H9 (cell line): Measurements from ENCODE around the gene KCTD2. TPM values are rescaled to one million over a fixed set of nuclear protein-coding genes. Genes with fewer than 3 reads are reported as not detected.

Experiments
- DNase-seq: peaks from one replicate; pipeline ENCODE4 v3.0.0-alpha.2; 2017
- H2AFZ ChIP-seq: one replicate; pipeline ENCODE4 v1.6.1; 2013; ENCODE audit warnings: mild to moderate bottlenecking, low read length, control low read depth, moderate library complexity
- H2AK5ac ChIP-seq: 2 replicates; pipeline ENCODE4 v1.6.1; 2013; ENCODE audit warnings: low read length, control low read depth, mixed read lengths; ENCODE audit not compliant: insufficient read length
- H2BK120ac ChIP-seq: one replicate; pipeline ENCODE4 v1.6.1; 2013; ENCODE audit warnings: low read depth, mild to moderate bottlenecking, low read length, control low read depth, inconsistent platforms; ENCODE audit not compliant: poor library complexity, severe bottlenecking
- H2BK12ac ChIP-seq: 2 replicates; pipeline ENCODE4 v1.6.1; 2013; ENCODE audit warnings: low read length, control low read depth, mixed read lengths, low read depth; ENCODE audit not compliant: insufficient read length
- H2BK15ac ChIP-seq: 2 replicates; pipeline ENCODE4 v1.6.1; 2013; ENCODE audit warnings: low read depth, low read length, control low read depth
- H2BK20ac ChIP-seq: one replicate; pipeline ENCODE4 v1.6.1; 2013; ENCODE audit warnings: low read depth, mild to moderate bottlenecking, low read length, control low read depth, inconsistent platforms; ENCODE audit not compliant: poor library complexity, severe bottlenecking
- H2BK5ac ChIP-seq: 2 replicates; pipeline ENCODE4 v1.6.1; 2013; ENCODE audit warnings: low read length, control low read depth, mixed read lengths; ENCODE audit not compliant: insufficient read length
- H3K14ac ChIP-seq: 2 replicates; pipeline ENCODE4 v1.6.1; 2013; ENCODE audit warnings: low read length, control low read depth; ENCODE audit not compliant: insufficient read depth
- H3K18ac ChIP-seq: 2 replicates; pipeline ENCODE4 v1.6.1; 2013; ENCODE audit warnings: low read depth, mild to moderate bottlenecking, mixed read lengths, low read length, control low read depth; ENCODE audit not compliant: insufficient read length
- H3K23ac ChIP-seq: 2 replicates; pipeline ENCODE4 v1.6.1; 2013; ENCODE audit warnings: low read length, control low read depth, mixed read lengths, low read depth; ENCODE audit not compliant: insufficient read length
- H3K23me2 ChIP-seq: 2 replicates; pipeline ENCODE4 v1.6.1; 2013; ENCODE audit warnings: low read depth, mild to moderate bottlenecking, mixed read lengths, low read length, control low read depth; ENCODE audit not compliant: insufficient read length, poor library complexity, severe bottlenecking
- H3K27ac ChIP-seq: 2 replicates; pipeline ENCODE4 v1.5.1; 2013; ENCODE audit warnings: low read length, control low read depth, mixed read lengths, low read depth; ENCODE audit not compliant: insufficient read length
- H3K27me3 ChIP-seq: 2 replicates; pipeline ENCODE4 v1.6.1; 2013; ENCODE audit warnings: low read length, control low read depth, inconsistent platforms; ENCODE audit not compliant: insufficient read depth
- H3K4ac ChIP-seq: 2 replicates; pipeline ENCODE4 v1.6.1; 2013; ENCODE audit warnings: low read depth, mild to moderate bottlenecking, control low read depth, inconsistent platforms, low read length, moderate library complexity
- H3K4me1 ChIP-seq: 2 replicates; pipeline ENCODE4 v1.6.1; 2013; ENCODE audit warnings: low read length, control low read depth, inconsistent platforms; ENCODE audit not compliant: insufficient read depth
- H3K4me2 ChIP-seq: 2 replicates; pipeline ENCODE4 v1.6.1; 2013; ENCODE audit warnings: low read length, control low read depth, mixed read lengths; ENCODE audit not compliant: insufficient read length, insufficient read depth
- H3K56ac ChIP-seq: 2 replicates; pipeline ENCODE4 v1.6.1; 2013; ENCODE audit warnings: low read depth, mild to moderate bottlenecking, mixed read lengths, low read length, control low read depth; ENCODE audit not compliant: insufficient read length
- H3K79me1 ChIP-seq: 2 replicates; pipeline ENCODE4 v1.6.1; 2013; ENCODE audit warnings: low read depth, mild to moderate bottlenecking, moderate library complexity, low read length, control low read depth, inconsistent platforms; ENCODE audit not compliant: insufficient read depth, poor library complexity, severe bottlenecking
- H3K79me2 ChIP-seq: 2 replicates; pipeline ENCODE4 v1.6.1; 2013; ENCODE audit warnings: low read length, control low read depth, inconsistent platforms; ENCODE audit not compliant: insufficient read depth
- H3K9ac ChIP-seq: 2 replicates; pipeline ENCODE4 v1.6.1; 2013; ENCODE audit warnings: low read length, control low read depth, mixed read lengths; ENCODE audit not compliant: insufficient read length; ENCODE audit errors: extremely low read depth
- H3K9me3 ChIP-seq: one replicate; pipeline ENCODE4 v1.6.1; 2013; ENCODE audit warnings: low read depth, low read length, inconsistent platforms; ENCODE audit not compliant: control insufficient read depth
- H3T11ph ChIP-seq: one replicate; pipeline ENCODE4 v1.6.1; 2013; ENCODE audit warnings: mild to moderate bottlenecking, low read length, control low read depth, inconsistent platforms
- H4K20me1 ChIP-seq: one replicate; pipeline ENCODE4 v1.6.1; 2013; ENCODE audit not compliant: control insufficient read depth, insufficient read length, insufficient read depth
- H4K5ac ChIP-seq: 2 replicates; pipeline ENCODE4 v1.6.1; 2013; ENCODE audit warnings: low read depth, mild to moderate bottlenecking, mixed read lengths, low read length, control low read depth; ENCODE audit not compliant: insufficient read length
- H4K8ac ChIP-seq: replicated peaks from 2 replicates; pipeline ENCODE4 v1.6.1; 2013; ENCODE audit warnings: low read length, control low read depth, mixed read lengths, low read depth; ENCODE audit not compliant: insufficient read length
- H4K91ac ChIP-seq: 2 replicates; pipeline ENCODE4 v1.6.1; 2013; ENCODE audit warnings: low read depth, mild to moderate bottlenecking, moderate library complexity, mixed read lengths, low read length, control low read depth; ENCODE audit not compliant: insufficient read length
- H3K27ac Mint-ChIP-seq, 3 experiments: 2 replicates in 2 of 3; 3 replicates in 1 of 3; pipeline ENCODE4 v1.8.0; 2020 to 2021; ENCODE audit warnings: mixed read lengths in 3 of 3, mild to moderate bottlenecking in 1 of 3, moderate library complexity in 1 of 3
- H3K27me3 Mint-ChIP-seq: 2 replicates; pipeline ENCODE4 v1.8.0; 2021; ENCODE audit warnings: low read depth, mild to moderate bottlenecking, moderate library complexity, mixed read lengths
- H3K36me3 Mint-ChIP-seq, 3 experiments: 2 replicates in 2 of 3; 3 replicates in 1 of 3; pipeline ENCODE4 v1.8.0; 2020 to 2021; ENCODE audit warnings: low read depth in 3 of 3, mixed read lengths in 3 of 3; ENCODE audit not compliant: insufficient read depth in 1 of 3
- H3K4me1 Mint-ChIP-seq, 2 experiments: 2 replicates each; pipeline ENCODE4 v1.8.0; 2020; ENCODE audit warnings: mixed read lengths in 2 of 2
- H3K4me3 Mint-ChIP-seq, 2 experiments: 2 replicates in 1 of 2; 3 replicates in 1 of 2; pipeline ENCODE4 v1.8.0; 2020 to 2021; ENCODE audit warnings: mild to moderate bottlenecking in 2 of 2, mixed read lengths in 2 of 2, moderate library complexity in 1 of 2
- H3K9me3 Mint-ChIP-seq, 2 experiments: 2 replicates in 1 of 2; 3 replicates in 1 of 2; pipeline ENCODE4 v1.8.0; 2020; ENCODE audit warnings: mild to moderate bottlenecking in 2 of 2, mixed read lengths in 2 of 2, moderate library complexity in 1 of 2
- CTCF ChIP-seq: fragments of 200-600 bp; sonication (generic); conservative IDR thresholded peaks from 3 replicates; pipeline ENCODE4 v1.8.0; 2021; ENCODE audit warnings: antibody characterized with exemption, mild to moderate bottlenecking
- WGBS: extraction: QIAGEN DNeasy Blood & Tissue Kit; methylation state at CpG from one replicate; pipeline ENCODE4 v1.1.7; 2013; ENCODE audit warnings: missing lambda C conversion rate, low lambda C conversion rate, mixed read lengths; ENCODE audit not compliant: insufficient read length; ENCODE audit errors: extremely low coverage; 5-methylcytosine and 5-hydroxymethylcytosine counted together
- total RNA-seq: library from RNA; stranded (reverse); gene quantifications from 2 replicates; pipeline ENCODE4 v1.2.1, GENCODE V29; 2021

KCTD2 gene
- total RNA-seq, 1 experiment from 2014 or later, result 40.1 TPM

- Mint-ChIP-seq H3K27me3 (peaks cover 20% of the 10 kb centered on the region), H3K27ac (peak overlapping the region; percentile 28 to 99 (median 98); a peak in 6 of 7 replicates), H3K4me1 (peaks cover 15 to 24% of the 10 kb centered on the region in 2 experiments), H3K9me3 (peaks cover 23 to 26% of the 10 kb centered on the region in 2 experiments), H3K36me3 (peaks cover 9 to 23% (median 17%) of the 10 kb centered on the region in 3 experiments), H3K4me3 (peak overlapping the region; percentile 96 to 98)
- H3K56ac ChIP-seq, result no peak overlapping the region
- H3K4me1 ChIP-seq, result no peaks in the 10 kb centered on the region; the same call in 1 of the 2 replicates
- peak; percentile 98 for DNase-seq
- no peak overlapping the region for H3K23ac ChIP-seq
- peak overlapping the region; percentile 53; the same call in 1 of the 2 replicates for H3K14ac ChIP-seq
- no peak overlapping the region for H2BK120ac ChIP-seq
- H3K4ac ChIP-seq, result no peak overlapping the region
- H2BK12ac ChIP-seq, result no peak overlapping the region
- no peak overlapping the region for H4K91ac ChIP-seq
- H4K8ac ChIP-seq, result no peak overlapping the region
- H4K20me1 ChIP-seq, result no peaks in the 10 kb centered on the region
- H2BK15ac ChIP-seq, result no peak overlapping the region
- no peak overlapping the region for H3T11ph ChIP-seq
- H2AFZ ChIP-seq, result no peak overlapping the region
- no peaks in the 10 kb centered on the region for H3K79me2 ChIP-seq
- no peak overlapping the region for H3K27ac ChIP-seq
- peaks cover 3% of the 10 kb centered on the region for H3K23me2 ChIP-seq
- peak overlapping the region; percentile 45 for H3K9ac ChIP-seq
- no peaks in the 10 kb centered on the region for H3K9me3 ChIP-seq
- H3K4me2 ChIP-seq, result peak overlapping the region; percentile 53
- no peak overlapping the region for H2BK20ac ChIP-seq
- H4K5ac ChIP-seq, result no peak overlapping the region
- peak overlapping the region; percentile 49 for H3K18ac ChIP-seq
- H3K79me1 ChIP-seq, result no peaks in the 10 kb centered on the region
- no peak; the same call in 2 of the 3 replicates for TF ChIP-seq CTCF
- no peaks in the 10 kb centered on the region for H3K27me3 ChIP-seq
- H2BK5ac ChIP-seq, result no peak overlapping the region
- no peak overlapping the region for H2AK5ac ChIP-seq
- WGBS, result no CpG with 5 or more reads among the region's 36 CpGs
These were observed 13.4 kb upstream of the KCTD2 start for GRCh38 chr17:75033346-75034235.
